HG03378 (cell line): ENCODE data around the gene NRXN3.
A peak's percentile ranks its signal among the peaks of the same experiment; 100 is the strongest.

ENCODE experiments used
- ATAC-seq: cut with Tn5 transposase; IDR thresholded peaks from one replicate; pipeline ENCODE4 v1.9.1; 2021; ENCODE audit warnings: mild to moderate bottlenecking, moderate library complexity; ENCODE audit not compliant: unreplicated experiment

NRXN3 gene

DNA sequence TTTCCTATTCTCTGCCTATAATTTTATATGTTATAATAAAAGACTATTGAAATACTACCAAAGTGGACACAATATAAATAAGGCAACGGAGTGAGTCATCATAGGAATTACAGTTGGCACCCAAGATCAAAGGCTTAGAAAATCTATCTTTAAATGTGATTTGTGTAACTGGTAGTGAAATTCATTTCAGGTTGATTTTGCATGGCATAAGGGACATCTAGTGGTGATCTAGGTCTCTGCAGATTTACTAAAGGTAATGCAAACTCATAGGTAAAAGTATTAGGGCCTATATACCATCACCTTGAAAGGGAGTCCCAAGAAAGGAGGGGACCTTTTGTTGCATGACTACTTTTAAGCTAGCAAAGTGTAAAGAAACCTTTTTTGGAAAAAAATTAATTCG is 527.2 kb downstream of the NRXN3 start:
- ATAC-seq, result no peak

DNA sequence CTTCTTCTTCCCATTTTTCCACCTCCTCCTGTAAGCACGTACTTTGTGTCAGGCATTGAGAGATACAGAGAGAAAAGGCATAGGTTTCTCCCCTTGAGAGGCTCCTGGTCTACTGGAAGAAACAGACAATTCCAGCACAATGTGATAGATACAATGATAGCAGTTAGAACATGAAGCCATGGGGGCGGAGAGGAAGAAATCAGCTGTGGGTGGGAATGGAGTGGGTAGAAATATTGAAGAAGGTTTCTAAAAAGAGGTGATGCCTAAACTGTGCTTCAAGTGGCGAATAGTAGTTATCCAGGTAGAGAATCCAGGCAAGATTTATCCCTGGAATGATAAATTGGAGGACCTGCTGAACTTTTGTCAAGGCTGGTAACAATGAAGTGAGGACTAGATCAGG is 528.8 kb downstream of the NRXN3 start:
- ATAC-seq, result no peak

GRCh38 chr14:78700236-78700635 is 530.1 kb downstream of the NRXN3 start:
- no peak for ATAC-seq

DNA sequence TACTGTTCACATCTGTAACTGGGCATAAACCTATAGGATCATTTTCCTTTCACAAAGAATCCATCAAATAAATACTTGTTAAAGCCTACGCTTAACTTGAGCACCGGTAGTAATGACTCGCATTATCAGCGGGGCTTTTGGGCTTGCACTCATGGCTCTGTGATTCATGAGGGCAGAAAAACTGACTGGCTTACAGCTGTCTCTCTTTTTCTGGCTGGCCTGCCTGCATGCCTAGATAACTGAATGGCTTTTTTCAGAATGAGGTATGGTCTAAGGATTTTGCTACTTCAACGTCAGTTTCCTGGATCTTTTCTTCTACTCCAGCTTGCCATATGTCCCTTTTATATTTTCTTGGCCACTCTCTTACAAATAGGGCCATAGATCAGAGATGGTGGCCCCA is 531.1 kb downstream of the NRXN3 start:
- ATAC-seq, result no peak

- ATAC-seq, result no peak
Observed at GRCh38 chr14:78704965-78705364, 534.8 kb downstream of the NRXN3 start.

DNA sequence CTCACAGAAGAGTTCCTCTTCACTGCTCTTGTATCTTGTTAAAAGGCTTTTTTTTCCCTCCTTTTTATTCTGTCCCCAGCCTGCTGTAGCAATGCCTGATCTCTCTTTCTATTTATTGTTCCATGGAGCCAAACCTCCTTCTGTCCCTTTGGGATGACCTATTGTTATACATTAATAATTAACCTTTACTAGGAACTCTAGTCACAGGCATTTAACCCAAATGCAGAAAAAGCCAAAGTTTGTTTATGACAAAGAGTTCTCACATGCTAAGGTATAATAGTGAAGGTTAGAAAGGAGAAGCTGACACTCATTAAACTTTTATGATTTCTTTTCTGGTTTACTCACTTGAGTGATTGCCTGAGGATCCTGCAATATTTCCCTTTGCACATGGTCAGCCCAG is 535.8 kb downstream of the NRXN3 start:
- ATAC-seq, result no peak

GRCh38 chr14:78709795-78710557 is 539.8 kb downstream of the NRXN3 start:
- no peak for ATAC-seq

- no peak for ATAC-seq
Observed at GRCh38 chr14:78710963-78711362, 540.8 kb downstream of the NRXN3 start.

- no peak for ATAC-seq
Observed at GRCh38 chr14:78713716-78714115, 543.5 kb downstream of the NRXN3 start.

GRCh38 chr14:78714711-78715110 is 544.5 kb downstream of the NRXN3 start:
- no peak for ATAC-seq

GRCh38 chr14:78721756-78722480 is 551.7 kb downstream of the NRXN3 start:
- no peak for ATAC-seq

DNA sequence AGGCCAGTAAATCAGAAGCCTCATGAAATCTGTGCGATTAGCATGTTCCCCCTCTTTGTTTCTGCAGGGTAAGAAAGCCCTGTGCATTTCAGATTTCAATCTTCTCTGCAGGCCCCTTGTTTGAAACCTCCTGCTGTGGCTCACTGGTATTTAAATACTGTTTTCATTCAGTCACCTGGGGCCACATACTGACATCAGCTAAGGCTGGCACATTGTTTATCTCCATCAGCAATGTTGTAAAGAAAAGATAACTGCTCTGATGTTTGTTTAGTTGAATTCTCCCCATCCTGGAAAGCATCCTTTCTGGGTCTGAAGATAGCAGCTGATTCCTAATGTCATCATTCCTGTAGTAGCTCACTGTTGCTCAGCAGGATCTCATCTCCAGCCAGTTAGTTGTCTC is 554.9 kb downstream of the NRXN3 start:
- ATAC-seq, result no peak

DNA sequence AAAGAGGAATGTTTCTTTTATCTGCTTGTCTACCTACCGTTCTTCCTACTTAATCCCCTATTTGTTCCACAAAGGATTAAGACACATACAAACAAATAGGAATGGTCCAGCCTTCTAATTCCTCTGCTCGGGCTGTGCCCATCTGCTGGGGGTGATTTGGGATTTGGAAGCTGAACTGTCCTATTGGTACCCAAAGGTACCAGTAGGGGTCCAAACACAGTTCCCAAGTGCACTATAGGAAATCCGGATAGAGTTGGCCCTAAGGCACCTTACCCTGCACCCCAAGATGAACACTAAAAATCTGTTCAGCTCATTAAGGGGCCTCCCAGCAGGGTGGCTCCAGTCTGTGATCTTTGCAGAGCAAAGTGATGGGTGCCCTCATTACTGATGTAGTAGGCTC is 566.9 kb downstream of the NRXN3 start:
- ATAC-seq, result no peak

GRCh38 chr14:78737601-78738000 is 567.4 kb downstream of the NRXN3 start:
- no peak for ATAC-seq

DNA sequence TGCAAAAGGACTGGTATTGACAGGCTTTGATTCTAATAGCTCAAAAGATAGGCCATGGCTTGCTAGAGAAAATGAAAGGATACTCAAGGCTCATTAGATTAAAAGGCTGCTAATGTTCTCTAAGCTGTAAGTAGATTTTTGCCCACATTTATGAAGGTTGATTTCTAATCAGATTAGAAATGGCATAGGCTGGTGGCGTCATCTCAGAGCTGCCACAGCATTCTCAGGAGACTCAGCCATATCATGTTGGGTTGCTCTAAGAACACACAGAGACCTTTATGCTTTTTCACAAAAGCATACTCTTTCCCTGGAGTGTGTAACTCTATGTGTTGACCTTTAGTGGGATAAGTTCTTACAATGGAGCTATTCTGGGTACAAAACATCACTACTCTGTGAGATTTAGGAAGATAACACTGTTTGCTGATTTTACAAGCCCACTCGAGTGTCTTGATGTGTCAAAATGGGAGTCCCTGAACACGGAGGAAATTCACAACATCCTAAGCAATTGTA is 576.0 kb downstream of the NRXN3 start:
- no peak for ATAC-seq

GRCh38 chr14:78747813-78748212 is 577.6 kb downstream of the NRXN3 start:
- ATAC-seq, result no peak

DNA sequence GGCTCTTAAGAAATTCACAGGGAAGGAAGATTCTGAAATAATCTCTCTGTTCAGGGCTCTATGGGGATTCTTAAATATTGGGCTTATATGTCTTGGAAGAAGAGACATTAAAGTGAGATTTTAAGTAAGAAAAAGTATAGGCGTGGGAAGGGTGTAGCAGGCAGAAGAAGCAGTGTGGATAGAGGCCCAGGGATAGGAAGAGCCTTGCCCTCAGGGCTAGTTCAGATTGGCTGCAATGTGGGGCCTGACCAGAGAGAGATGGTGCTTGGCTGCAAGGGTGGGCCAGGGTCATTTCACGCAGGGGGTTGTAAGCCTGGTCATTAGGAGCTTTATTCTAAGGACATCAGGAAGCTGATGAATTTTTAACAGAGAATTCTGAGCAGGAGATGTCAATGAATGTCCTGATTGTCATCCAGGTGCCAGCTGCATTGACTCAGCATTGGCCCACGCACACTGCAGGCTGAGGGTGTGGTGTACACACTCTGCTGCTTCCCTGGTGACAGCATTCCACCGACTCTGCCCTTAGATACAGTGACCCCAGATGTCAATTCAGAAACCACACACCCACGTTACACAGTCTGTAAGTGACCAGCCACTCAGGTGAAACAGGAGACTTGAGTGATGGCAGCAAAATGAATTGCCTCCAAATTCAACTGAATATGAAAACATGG is 582.5 kb downstream of the NRXN3 start:
- no peak for ATAC-seq

- ATAC-seq, result no peak
Observed at GRCh38 chr14:78754059-78754458, 583.9 kb downstream of the NRXN3 start.

DNA sequence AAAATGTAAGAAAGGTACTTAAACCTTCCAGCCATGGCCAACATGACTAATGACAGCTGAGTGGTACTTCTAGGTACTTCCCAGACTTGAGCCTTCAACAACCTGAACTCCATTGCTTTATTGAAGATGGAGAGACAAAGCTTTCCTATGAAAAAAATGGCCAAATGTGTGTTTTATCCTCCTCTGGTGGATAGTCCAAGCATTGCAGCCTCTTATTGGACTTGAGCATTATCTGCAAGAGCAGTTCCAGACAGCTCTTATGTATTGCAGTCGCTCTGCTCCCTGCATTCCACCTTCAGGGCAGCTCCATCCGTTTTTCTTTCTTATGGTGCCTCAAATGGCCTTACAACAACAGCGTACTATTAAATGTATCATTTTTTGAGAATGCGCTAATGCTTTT is 588.2 kb downstream of the NRXN3 start:
- peak; percentile 76 for ATAC-seq

DNA sequence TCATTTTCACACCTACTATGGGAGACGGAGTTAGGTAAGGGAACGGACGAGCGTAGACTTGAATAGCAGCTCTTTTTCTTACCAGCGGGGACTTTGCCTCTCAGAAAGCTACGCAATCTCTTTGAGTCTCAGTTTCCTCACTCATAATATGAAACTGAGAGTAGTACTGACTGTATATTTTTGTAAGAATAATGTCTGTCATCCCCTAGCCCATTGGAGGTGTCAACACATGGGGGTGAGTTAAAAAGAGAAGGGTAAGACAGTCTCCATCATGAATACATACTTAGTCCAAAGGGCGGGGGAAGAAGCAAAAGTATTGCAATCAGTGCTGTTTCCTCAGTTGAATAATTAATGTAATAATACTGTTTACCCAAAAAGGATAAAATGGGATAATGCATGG is 592.2 kb downstream of the NRXN3 start:
- no peak for ATAC-seq

DNA sequence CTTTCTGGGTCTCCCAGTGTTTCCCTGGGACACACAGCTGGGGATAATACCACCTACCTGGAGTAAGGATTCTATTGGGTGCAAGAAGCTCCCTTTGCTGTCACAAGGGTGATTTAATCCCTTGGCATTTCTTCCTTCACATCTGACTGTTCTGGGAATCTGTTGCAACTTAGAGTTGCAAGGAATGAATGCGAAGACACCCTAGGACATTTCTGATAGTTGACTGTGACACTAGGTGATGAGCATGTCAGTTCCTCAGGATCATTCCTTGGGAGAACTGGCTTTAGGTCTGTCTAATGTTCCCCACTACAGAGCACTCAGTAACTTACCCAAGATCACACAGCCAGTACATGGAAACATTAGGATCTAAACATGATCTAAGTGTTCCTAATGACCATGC is 593.6 kb downstream of the NRXN3 start:
- no peak for ATAC-seq

- ATAC-seq, result no peak
Observed at GRCh38 chr14:78764240-78764639, 594.1 kb downstream of the NRXN3 start.
